Muscle of back (tissue), 13 donors: Measurements from ENCODE around the gene CRB1. TPM values are rescaled to one million over a fixed set of nuclear protein-coding genes. Genes with fewer than 3 reads are reported as not detected.

Experiments used
- DNase-seq, 3 donors: peaks; one replicate each; pipeline versions ENCODE4 v3.0.0 to v3.0.0-alpha.2; 2013
- long read RNA-seq, 9 donors: transcript quantifications; one replicate each; lab custom pipeline, GENCODE V29; 2026
- polyA plus RNA-seq, 10 donors: library from polyadenylated mRNA; unstranded; fragments of 120-200 nt; gene quantifications; one replicate each; pipeline ENCODE4 v1.2.1, GENCODE V29; 2013; ENCODE audit not compliant: insufficient read length in 10 of 10

CRB1 gene
- under 1 TPM; 0.16 to 0.64 (median 0.35) TPM for polyA plus RNA-seq
- long read RNA-seq, donor 1, result 0 reads
- long read RNA-seq, donor 2, result 0 reads
- long read RNA-seq, donor 3, result 0 reads
- long read RNA-seq, donor 4, result 0 reads
- long read RNA-seq, donor 5, result 0 reads
- long read RNA-seq, donor 6, result 0 reads
- long read RNA-seq, donor 7, result 0 reads
- long read RNA-seq, donor 8, result 0 reads
- long read RNA-seq, donor 9, result 0 reads

DNA sequence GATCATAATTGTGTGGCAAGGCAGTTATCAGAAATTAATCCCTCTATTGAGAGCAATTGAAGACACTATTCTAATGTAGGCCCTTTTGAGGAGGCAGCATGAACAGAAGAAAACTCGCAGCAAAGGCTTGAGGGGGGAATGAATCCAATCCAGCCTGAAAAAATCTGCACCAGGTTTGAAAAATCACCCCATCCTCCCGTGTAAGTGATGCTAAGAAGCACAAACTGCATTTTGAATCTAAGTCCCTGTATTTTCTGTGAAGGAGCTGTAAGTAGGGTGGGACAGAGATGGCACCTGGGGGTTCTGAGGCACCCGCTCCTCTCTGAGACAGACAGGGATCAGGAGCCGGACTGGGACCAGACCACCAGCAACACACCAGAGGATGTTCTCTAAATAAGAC, at the start of gene CRB1:
Gene CRB1, plus strand, starts transcription at position 241 of the 400 bp plus-strand sequence. CDS start 161 bp downstream, outside the sequence.
- DNase-seq, result peak in 2 of 3 donors; percentile 3 to 13

DNA sequence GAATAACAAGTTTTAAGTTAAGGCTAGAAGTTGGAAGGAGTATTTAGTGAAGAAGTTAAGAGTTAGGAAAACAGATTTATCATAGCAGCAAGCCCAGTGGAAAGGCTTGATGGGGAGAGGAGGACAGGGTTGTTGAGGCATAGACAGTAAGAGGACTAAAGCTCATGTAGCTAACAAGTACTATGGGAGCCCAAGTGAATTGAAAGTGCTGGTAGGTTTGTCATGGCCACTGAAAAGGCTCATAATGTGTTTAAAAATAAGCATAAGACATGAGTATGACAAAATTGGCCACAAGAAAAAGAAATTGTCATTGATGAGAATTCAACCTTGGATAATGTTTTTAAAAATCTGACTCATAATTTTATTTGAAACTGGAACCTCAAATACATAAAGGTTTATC, 49.2 kb upstream of the CRB1 start:
- no peak for DNase-seq

DNA sequence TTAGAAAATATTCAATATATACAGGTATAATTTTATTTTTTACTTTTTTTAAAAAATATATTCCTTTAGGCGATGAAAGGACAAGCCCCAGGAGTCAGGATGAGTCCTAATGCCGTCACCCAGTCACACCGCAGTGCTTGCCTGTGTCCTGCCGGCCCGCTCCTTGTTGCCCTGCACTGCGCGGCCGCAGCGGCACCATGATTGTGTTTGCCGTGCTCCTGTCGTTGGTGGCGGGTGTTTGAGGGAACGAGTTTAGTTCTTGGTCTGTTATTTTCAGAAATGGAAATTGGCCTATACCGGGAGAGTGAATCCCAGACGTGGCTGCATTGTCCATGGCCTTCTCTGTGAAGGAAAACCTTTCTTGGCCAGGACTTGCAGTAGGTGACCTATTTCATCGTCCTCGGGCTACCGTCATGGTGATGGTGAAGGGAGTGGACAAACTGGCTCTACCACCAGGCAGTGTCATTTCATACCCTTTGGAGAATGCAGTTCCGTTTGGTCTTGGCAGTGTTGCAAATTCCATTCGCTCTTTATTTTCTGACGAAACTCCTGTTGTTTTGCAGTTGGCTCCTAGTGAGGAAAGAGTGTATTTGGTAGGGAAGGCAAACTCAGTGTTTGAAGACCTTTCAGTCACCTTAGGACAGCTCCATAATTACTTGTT, 45.9 kb upstream of the CRB1 start:
- no peak for DNase-seq

DNA sequence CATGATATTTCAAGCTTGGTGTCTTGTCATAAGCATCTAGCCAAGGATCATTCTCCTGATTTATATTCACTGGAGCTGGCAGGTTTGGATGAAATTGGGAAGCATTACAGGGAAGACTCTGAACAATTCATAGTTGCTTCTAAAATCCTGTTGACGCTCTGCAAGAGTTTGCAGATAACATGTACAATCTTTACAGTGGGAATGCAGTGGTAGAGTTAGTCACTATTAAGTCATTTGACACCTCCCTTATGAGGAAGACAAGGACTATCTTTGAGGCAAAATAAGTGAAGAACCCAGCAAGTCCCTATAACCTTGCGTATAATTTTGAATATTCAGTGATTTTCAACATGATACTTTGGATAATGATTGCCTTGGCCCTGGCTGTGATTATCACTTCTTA, 45.3 kb upstream of the CRB1 start:
- DNase-seq, result no peak

DNA sequence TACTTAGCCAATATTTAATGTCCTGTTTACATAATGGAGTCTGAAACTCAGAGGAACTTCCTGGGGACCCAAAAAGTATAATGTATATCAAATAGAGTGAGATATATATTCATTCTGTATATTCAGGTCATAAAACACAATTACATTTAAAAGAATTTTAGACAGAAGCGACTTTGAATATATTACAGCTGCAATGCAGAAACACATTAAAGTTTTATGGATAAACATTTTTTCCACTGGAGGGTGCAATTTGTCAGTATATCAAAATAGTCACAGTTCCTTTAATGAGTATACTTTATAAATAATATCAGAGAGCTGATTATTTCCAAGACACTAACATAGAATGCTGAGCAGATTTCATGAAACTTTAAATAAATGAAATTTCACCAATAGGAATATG, 43.9 kb upstream of the CRB1 start:
- peak in 2 of 3 donors; percentile 3 to 21 for DNase-seq

DNA sequence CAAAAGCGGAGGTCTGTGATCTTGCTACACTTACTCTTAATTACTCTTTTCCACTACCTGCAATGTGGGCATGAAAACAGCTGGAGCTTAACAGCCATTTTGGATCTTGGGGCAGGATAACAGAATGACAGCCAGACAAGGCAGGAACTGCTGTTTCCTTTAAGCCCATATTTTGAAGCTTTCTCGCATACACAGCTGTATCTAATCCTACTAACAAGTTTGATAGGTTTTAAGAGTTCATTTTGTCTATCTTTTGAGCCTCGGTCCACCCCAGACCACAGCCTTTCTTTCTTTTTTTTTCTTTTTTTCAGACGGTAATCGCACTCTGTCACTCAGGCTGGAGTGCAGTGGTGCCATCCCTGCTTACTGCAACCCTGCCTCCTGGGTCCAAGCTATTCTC, 42.4 kb upstream of the CRB1 start:
- no peak for DNase-seq

DNA sequence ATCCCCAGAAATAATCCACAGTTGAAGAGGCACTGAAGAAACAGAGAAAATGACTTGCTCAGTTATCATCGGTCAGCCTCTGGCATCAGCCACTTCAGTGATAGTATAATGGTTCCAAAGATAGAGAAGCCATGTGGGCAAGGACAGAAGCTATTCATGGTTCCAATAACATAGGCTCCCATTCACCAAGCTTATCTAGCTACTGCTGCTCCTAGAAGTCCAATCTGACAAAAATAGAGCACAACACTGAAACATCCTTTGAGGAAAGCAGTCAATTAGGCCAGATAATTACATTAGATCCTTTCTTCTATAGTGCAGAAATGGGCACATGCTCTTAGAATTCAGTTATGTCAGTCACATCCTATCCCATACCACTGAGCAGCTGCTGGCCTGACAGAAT, 33.5 kb upstream of the CRB1 start:
- no peak for DNase-seq

DNA sequence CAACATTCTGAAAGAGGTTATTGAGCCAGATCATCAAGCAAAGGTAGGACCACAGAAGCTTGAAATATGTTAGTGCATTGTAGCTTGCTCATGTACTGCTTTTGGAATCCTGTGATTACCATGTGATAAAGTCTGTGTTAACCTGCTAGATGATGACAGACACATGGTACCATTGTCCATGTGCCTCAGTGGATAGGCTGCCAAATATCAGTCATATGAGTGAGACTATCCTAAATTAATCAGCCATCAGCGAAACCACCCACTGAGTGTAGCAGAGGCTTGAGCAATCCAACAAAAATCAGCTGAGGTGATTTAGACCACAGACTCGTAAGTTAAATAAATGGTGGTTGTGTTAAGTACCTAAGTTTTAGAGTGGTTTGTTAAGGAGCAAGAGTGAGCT, 32.7 kb upstream of the CRB1 start:
- DNase-seq, result no peak

DNA sequence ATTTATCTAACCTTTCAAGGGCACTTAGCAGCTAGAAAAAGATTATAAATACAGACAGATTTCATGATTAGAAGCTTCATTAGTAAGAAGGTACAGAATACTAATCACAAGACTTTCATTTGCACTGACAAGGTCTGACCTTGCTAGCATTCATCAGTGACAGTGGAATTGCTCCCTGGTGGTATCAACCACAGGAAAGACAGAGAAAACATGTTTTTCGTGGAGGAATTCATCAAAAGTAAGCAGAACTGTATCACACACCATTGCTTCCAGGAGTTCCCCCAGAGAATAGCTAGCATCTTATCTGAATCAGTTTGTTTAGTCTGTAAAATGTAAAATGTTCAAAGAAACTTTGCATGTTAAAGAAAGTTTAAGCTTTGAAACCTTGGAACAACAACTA, 20.6 kb upstream of the CRB1 start:
- no peak for DNase-seq

DNA sequence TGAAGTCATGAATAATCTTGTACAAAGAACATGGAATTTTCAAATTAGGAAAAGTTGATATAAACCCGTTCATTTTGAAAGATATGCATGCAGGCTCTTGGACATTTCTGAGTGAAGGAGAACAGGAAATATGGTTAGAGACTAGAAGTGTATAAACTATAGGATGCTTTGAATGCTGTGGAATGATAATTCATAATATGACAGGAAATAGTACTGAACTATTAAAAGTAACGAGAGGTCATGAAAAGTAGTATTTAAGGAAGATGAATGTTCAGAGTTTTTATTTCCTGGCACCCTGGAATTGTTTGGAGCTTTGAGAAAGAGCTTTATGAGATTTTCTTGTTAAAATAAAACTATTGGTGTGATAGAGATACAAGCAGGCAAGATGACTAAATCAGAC, 18.7 kb upstream of the CRB1 start:
- DNase-seq, result no peak

DNA sequence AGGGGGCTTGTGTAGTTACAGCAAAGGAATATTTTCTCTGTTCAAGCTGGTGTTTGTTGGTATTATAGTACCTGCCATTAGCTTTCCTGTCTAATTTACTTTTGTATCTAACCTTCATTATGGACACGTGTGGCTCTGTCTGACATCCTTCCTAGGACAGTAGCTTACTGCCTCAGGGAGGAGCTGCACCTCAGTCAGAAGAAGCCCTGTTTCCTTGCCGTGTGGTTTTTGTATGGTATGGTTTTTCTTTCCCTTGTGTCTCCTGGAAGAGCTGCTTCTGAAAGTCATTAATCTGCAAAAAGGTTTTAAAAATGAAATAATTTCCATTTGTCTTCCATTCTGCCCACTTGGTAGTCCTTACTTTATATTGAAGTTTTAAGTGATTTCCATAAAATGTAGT, 17.4 kb upstream of the CRB1 start:
- no peak for DNase-seq

DNA sequence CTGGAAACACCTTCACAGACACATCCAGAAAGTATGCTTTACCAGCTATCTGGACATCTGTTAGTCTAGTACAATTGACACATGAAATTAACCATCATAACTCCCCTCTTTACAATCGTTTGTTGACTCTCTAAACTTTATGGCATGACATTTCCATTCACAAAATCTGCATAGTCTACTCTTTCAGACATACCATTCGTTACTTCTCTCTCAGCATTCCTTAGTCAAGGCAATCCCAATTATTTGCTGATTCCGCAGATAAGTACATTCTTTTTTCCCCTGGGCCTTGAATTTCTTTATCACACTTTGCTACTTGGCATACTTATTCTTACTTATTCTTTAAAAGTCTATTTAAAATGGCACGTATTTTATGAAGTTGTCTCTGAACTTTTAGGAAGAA, 15.1 kb upstream of the CRB1 start:
- no peak for DNase-seq

DNA sequence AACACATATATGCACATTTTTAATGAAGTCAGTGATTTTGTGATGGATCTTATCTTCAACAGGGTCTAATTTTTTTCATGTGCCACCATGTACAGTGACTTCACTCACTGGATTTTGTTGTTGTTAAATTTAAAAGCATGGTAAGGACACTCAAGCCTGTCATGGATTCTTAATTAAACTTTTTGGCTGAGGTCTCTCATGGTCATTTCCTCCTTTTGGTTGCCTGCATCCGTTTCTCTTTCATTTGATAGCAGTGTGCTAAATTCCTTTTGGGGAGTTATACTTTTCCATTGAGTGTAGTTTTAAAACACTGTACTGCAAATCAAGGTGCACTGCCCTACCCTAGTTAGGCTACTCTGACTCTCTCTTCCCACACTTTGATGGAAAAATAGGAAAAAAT, 13.2 kb upstream of the CRB1 start:
- no peak for DNase-seq

DNA sequence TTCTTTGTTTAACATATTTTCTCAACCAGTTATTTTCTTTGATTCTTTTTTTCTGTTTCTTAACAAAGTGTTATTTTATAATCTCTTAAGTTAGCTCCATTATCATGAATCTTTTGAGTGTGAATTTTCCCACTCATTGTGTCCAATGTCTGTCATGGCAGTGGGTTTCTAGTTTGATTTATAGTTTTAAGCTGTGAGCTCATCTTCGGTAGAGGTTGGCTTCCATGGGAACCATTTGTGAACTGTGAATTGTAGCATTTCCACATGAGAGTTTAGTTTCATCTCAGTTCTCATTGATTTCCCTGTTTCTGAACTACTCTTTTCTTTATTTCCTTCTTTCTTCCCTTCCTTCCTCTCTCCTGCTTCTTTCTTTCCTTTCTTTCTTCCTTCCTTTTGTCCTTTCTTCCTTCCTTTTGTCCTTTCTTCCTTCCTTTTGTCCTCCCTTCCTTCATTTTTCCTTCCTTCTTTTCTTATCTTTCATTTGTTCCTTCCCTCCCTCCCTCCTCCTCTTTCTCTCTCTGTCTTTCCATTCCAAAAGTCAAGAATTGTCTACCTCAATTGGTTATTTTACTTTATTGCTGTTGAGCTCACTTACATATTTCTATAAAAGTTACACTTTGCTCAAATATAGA, 3.0 kb upstream of the CRB1 start:
- DNase-seq, result no peak

DNA sequence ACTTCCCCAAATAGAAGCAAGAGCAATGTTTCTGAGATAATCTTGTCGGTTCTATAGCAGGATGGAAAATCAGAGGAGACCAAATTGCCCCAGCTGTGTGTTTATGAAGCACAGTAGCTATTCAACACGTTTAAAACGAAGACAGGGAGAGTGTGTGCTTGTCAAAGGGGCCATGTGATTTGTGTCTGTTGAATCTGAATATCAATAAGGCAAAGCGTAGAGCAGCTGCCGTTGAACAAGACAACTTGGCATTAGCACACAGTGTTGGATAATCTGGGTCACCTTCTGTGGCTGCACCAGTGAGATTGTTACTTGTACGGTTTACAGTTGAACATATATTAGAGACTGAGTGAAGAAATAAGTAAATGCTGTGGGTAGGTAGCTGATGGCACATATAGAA, 1.0 kb downstream of the CRB1 start:
- DNase-seq, result peak in 1 of 3 donors; percentile 2

DNA sequence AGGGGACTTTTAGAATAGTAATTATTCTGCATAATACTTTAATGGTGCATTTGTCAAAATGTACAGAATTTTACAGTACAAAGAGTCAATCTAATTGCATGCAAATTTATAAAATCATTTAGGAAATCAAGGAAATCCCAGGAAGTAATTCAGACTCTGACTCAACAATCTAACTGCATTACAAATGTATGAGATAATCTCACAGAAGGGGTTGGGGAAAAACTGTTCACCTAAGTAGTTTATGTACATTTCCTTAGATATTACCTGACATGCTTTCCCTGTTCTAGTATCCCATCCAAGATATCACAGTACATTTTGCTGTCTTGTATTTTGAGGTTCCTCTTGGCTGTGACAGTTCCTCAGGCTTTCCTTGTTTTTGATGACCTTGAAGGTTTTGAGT, 4.7 kb downstream of the CRB1 start:
- DNase-seq, result no peak

DNA sequence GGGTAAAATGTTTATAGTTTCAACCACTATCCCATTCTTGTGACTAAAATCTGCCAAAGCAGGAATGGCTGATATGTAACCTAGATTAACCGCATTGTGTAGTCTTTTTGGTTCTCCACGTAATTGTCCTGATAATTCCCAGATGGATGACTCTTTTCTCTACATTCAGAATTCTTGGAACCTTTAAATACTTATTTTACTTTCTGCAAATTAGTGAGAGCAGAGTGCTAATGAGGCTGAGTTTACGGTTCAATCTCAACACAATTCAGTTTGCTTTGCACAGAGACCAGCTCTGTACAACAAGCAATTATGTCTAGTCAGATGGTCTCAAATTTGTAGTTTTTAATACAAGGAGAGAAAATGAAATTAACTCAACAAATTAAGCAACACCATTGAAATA, 9.1 kb downstream of the CRB1 start:
- DNase-seq, result no peak

DNA sequence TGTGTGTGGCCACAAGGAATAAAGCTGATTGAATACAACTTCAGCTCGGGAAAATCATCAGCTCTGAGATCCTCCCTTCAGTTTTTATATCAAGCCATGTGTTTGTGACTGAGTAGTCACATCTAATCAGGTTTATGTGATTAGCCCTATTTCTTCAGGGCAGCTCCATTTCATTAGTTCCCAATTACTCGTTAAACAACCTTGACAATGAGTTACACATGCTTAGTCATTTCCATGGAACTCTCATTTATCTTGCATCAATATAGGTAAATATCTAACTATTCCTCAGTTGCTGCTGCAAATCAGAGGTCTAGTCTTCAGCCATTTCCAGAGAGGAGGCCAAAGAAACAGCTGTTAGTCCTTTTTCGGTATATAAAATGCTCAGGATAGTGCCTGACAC, 16.3 kb downstream of the CRB1 start:
- no peak for DNase-seq

DNA sequence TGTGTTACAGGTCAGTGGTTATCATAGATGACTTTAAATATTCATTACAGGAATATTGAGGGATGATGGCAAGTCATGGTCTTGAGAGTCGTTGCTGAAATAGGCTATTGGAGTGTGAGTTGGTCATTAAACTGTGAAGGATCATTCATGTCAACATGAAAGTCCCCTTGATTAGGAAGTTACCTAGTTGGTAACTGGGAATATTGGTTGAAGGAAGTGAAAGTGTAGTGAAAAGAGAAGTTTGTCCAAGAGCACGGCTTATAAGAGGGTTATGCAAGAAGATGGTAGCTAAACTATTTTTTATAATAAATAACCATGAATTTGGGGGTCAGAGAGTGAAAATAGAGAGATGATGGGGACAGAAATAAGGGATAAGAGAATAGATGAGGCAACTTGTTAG, 16.9 kb downstream of the CRB1 start:
- no peak for DNase-seq

DNA sequence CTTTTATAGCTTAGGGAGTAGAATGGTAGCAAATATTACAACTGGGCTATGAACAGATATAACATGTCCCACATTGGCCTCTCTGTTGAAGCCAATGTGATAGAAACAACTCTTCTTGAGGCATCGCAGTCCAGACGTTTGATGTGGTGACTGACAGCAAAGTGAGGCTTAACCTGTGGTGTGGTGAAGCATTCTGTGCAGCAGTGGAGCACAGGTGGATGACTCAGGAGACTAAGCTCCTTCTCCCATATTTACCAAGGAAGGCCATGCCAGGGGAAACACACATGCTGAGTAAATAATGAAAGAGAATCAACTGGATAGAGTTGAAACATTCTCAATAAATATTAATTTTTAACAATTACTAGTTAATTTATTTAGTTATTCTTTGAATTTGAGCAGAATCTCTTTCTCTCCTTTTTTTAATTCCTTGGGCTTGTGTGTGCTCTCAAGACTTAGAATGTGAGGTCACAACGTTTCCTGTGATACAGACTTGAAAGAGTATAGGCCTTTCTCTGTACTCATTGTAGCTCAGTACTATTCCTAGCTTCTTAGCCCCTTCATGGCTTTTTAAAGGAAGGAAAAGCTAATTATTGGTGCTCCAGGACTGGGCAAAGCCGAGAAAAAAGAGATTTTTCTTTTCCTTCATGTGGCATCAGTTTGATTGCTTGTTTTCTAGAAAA, 17.6 kb downstream of the CRB1 start:
- DNase-seq, result no peak

DNA sequence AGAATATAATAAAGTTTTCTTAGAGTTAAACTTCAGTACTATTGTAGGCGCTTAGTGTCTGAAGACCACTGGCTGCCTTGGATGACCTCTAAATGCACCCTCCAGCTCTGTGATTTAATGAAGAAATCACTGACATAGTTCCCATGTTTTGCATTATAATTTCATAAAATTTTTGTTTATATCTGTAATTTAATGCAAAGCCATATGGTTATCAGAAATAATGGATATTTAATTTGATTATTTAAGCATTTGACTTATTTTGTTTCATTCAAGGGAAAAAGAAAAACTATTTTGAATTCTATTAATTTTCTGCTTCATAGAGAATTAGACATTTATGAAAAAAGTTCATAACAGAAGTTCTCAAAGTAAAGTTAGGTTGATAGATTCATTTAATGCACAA, 18.6 kb downstream of the CRB1 start:
- DNase-seq, result no peak

DNA sequence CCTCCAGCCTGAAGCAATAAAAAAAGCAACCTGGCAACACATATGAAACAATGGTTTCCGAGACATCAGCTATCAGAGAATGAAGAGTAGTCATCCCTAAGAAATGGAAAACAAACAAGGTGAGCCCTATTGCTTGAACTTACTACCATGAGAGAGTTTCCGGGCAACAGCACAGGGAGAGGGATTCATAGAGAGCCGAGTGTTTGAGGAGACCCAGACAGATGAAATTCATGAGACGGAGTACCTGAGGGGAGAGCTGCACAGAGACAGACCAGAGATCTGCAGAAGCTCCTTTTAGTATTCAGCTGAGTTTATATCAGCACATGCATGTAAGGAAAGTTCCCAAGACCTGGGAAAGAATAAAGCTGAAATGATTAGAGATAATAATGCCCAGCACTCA, 19.8 kb downstream of the CRB1 start:
- no peak for DNase-seq

DNA sequence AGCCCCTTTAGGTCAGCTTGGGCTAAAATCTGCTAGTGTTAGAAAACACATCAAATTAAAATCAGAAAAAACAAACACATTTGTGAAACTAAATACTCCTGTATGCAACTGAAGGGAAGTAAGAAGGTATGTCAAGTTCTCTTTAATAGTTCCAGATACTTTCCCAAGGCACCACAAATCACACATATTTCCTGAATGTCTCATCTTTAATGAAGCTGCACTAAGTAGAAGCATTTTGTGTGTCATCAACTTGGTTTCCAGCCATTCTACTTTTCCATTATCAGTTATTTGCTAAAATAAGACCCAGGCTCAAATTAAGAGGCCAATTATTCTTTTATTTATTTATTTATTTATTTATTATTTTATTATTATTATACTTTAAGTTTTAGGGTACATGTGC, 34.7 kb downstream of the CRB1 start:
- peak in 1 of 3 donors; percentile 39 for DNase-seq
